Right cardiac atrium (tissue), 5 donors: Measurements from ENCODE around the gene CEP128. TPM values are rescaled to one million over a fixed set of nuclear protein-coding genes. Genes with fewer than 3 reads are reported as not detected.

Experiments used
- ATAC-seq, 2 donors: fragments of 200-7000 bp; cut with Tn5 transposase; one replicate each; pipeline versions ENCODE4 v1.8.0 to v1.9.1; 2020; ENCODE audit warnings: moderate library complexity in 2 of 2, mild to moderate bottlenecking in 1 of 2
- DNase-seq, 3 donors: peaks; one replicate each; pipeline ENCODE4 v3.0.0-alpha.2; 2020
- H3K27ac ChIP-seq: one replicate; pipeline ENCODE4 v1.5.1; 2013; ENCODE audit warnings: mild to moderate bottlenecking, low read length, control low read depth, moderate library complexity
- H3K27me3 ChIP-seq: one replicate; pipeline ENCODE4 v1.6.1; 2013; ENCODE audit not compliant: control insufficient read depth, insufficient read depth
- H3K4me1 ChIP-seq: one replicate; pipeline ENCODE4 v1.6.1; 2013; ENCODE audit warnings: low read length; ENCODE audit not compliant: control insufficient read depth, insufficient read depth
- H3K4me3 ChIP-seq: one replicate; pipeline ENCODE4 v1.5.1; 2013; ENCODE audit warnings: low read length, control low read depth
- H3K9me3 ChIP-seq: one replicate; pipeline ENCODE4 v1.6.1; 2013; ENCODE audit warnings: low read length; ENCODE audit not compliant: control insufficient read depth
- WGBS: extraction: QIAGEN DNeasy Blood & Tissue Kit; methylation state at CpG from one replicate; pipeline ENCODE4 v1.1.7; 2013; 5-methylcytosine and 5-hydroxymethylcytosine counted together
- intact Hi-C, 4 donors: fragments of 100-400 bp; cut with DNase I; formaldehyde crosslinking; loops; one replicate each; pipeline versions ENCODE4 v1.11.0 to v1.14.0; 2022 to 2023
- polyA plus RNA-seq: library from polyadenylated mRNA; stranded (reverse); fragments of 200-250 nt; gene quantifications from one replicate; pipeline ENCODE4 v1.2.3, GENCODE V29; 2013
- total RNA-seq, 4 donors: library from RNA; stranded (reverse); fragmentation: NEBNext Ultra II Directional; extraction: Animal tissue kit (Norgen Biotek cat#: 25700); gene quantifications; one replicate each; pipeline ENCODE4 v1.2.1, GENCODE V29; 2021
- donor health status: healthy with polysubstance abuse.
- donor health status: DM: no; HTN: yes; CAD: no.
- donor health status: DM: no; HTN: no; CAD: no.
- donor health status: DM: no; HTN: yes; CAD: no; lungs with severe emphysema.
- donor health status: DM: yes; HTN: yes; CAD: no.

The CEP128 gene
- total and polyA plus RNA-seq, 5 donors, result 1.2 to 9.2 (median 5.6) TPM

- Histone ChIP-seq H3K27me3 (no peaks in the 10 kb centered on the region), H3K9me3 (no peaks in the 10 kb centered on the region), H3K27ac (no peak overlapping the region), H3K4me1 (no peaks in the 10 kb centered on the region), H3K4me3 (no peak overlapping the region)
- WGBS, result 82% methylated on average over 2 of the region's 2 CpGs
- ATAC-seq (no peak), DNase-seq (no peak)
- intact Hi-C loops, result no loop called here
These were observed 272.1 kb downstream of the CEP128 start for GRCh38 chr14:80669426-80669825.

GRCh38 chr14:80664576-80664975, 277.0 kb downstream of the CEP128 start:
- no peak overlapping the region for H3K27ac ChIP-seq
- no peak overlapping the region for H3K4me3 ChIP-seq
- H3K4me1 ChIP-seq, result no peaks in the 10 kb centered on the region
- H3K27me3 ChIP-seq, result no peaks in the 10 kb centered on the region
- no peaks in the 10 kb centered on the region for H3K9me3 ChIP-seq
- intact Hi-C loops, result no loop called here
- no peak for ATAC-seq
- 93% methylated on average over 2 of the region's 2 CpGs for WGBS
- DNase-seq, result no peak

GRCh38 chr14:80663541-80663940, 278.0 kb downstream of the CEP128 start:
- WGBS, result 79% methylated on average over 2 of the region's 2 CpGs
- Histone ChIP-seq H3K27me3 (no peaks in the 10 kb centered on the region), H3K27ac (no peak overlapping the region), H3K4me3 (no peak overlapping the region), H3K9me3 (no peaks in the 10 kb centered on the region), H3K4me1 (no peaks in the 10 kb centered on the region)
- ATAC-seq (no peak), DNase-seq (peak in 1 of 3 donors; percentile 1)
- intact Hi-C loops, result no loop called here

GRCh38 chr14:80659783-80660182, 281.8 kb downstream of the CEP128 start:
- DNase-seq, result no peak
- Histone ChIP-seq H3K4me1 (no peaks in the 10 kb centered on the region), H3K9me3 (no peaks in the 10 kb centered on the region), H3K4me3 (no peak overlapping the region), H3K27me3 (no peaks in the 10 kb centered on the region), H3K27ac (no peak overlapping the region)
- no peak for ATAC-seq
- intact Hi-C loops, result no loop called here
- 81% methylated on average over 2 of the region's 2 CpGs for WGBS

GRCh38 chr14:80658733-80659132, 282.8 kb downstream of the CEP128 start:
- ATAC-seq (peak in 1 of 2 donors; percentile 29), DNase-seq (no peak)
- H3K4me3 ChIP-seq, result no peak overlapping the region
- no peaks in the 10 kb centered on the region for H3K4me1 ChIP-seq
- no peak overlapping the region for H3K27ac ChIP-seq
- intact Hi-C loops, result no loop called here
- no peaks in the 10 kb centered on the region for H3K27me3 ChIP-seq
- H3K9me3 ChIP-seq, result no peaks in the 10 kb centered on the region
- WGBS, result 63% methylated on average over 1 of the region's 1 CpG

- no peak for DNase-seq
- H3K27me3 ChIP-seq, result no peaks in the 10 kb centered on the region
- no peak for ATAC-seq
- H3K4me1 ChIP-seq, result no peaks in the 10 kb centered on the region
- intact Hi-C loops, result no loop called here
- no peak overlapping the region for H3K4me3 ChIP-seq
- no peaks in the 10 kb centered on the region for H3K9me3 ChIP-seq
- H3K27ac ChIP-seq, result no peak overlapping the region
- 95% methylated on average over 1 of the region's 1 CpG for WGBS
These were observed 283.4 kb downstream of the CEP128 start for GRCh38 chr14:80658155-80658554.

- DNase-seq, result no peak
- WGBS, result 89% methylated on average over 3 of the region's 3 CpGs
- H3K4me1 ChIP-seq, result no peaks in the 10 kb centered on the region
- no peak overlapping the region for H3K27ac ChIP-seq
- intact Hi-C loops, result no loop called here
- ATAC-seq, result no peak
- H3K9me3 ChIP-seq, result no peaks in the 10 kb centered on the region
- H3K4me3 ChIP-seq, result no peak overlapping the region
- H3K27me3 ChIP-seq, result no peaks in the 10 kb centered on the region
These were observed 287.6 kb downstream of the CEP128 start for GRCh38 chr14:80653956-80654355.

GRCh38 chr14:80645667-80646413, 295.7 kb downstream of the CEP128 start:
- no peaks in the 10 kb centered on the region for H3K9me3 ChIP-seq
- 97% methylated on average over 5 of the region's 5 CpGs for WGBS
- ATAC-seq, result no peak
- H3K4me3 ChIP-seq, result no peak overlapping the region
- no peak overlapping the region for H3K27ac ChIP-seq
- H3K4me1 ChIP-seq, result no peaks in the 10 kb centered on the region
- intact Hi-C loops, result no loop called here
- no peaks in the 10 kb centered on the region for H3K27me3 ChIP-seq
- DNase-seq, result no peak

GRCh38 chr14:80644826-80645225, 296.7 kb downstream of the CEP128 start:
- H3K9me3 ChIP-seq, result no peaks in the 10 kb centered on the region
- intact Hi-C loops, result no loop called here
- no peak overlapping the region for H3K4me3 ChIP-seq
- H3K27ac ChIP-seq, result no peak overlapping the region
- WGBS, result 61% methylated on average over 2 of the region's 2 CpGs
- ATAC-seq (no peak), DNase-seq (no peak)
- no peaks in the 10 kb centered on the region for H3K27me3 ChIP-seq
- no peaks in the 10 kb centered on the region for H3K4me1 ChIP-seq

- intact Hi-C loops, result no loop called here
- no peak overlapping the region for H3K27ac ChIP-seq
- no peaks in the 10 kb centered on the region for H3K9me3 ChIP-seq
- no peak for ATAC-seq
- no peak overlapping the region for H3K4me3 ChIP-seq
- no peak for DNase-seq
- H3K27me3 ChIP-seq, result no peaks in the 10 kb centered on the region
- WGBS, result 94% methylated on average over 6 of the region's 6 CpGs
- no peaks in the 10 kb centered on the region for H3K4me1 ChIP-seq
These were observed 302.7 kb downstream of the CEP128 start for GRCh38 chr14:80638620-80639515.
